NCI-H1105 (cell line): ENCODE results near the gene METTL26.
"Not testable (repeated sequence)": the region's sequence is repeated elsewhere in the genome, so short reads cannot be mapped to it uniquely, and the experiment has no call there.

Experiments
- DNase-seq: peaks from one replicate; lab custom pipeline; 2025; lab: John Stamatoyannopoulos, UW

METTL26 gene

DNA sequence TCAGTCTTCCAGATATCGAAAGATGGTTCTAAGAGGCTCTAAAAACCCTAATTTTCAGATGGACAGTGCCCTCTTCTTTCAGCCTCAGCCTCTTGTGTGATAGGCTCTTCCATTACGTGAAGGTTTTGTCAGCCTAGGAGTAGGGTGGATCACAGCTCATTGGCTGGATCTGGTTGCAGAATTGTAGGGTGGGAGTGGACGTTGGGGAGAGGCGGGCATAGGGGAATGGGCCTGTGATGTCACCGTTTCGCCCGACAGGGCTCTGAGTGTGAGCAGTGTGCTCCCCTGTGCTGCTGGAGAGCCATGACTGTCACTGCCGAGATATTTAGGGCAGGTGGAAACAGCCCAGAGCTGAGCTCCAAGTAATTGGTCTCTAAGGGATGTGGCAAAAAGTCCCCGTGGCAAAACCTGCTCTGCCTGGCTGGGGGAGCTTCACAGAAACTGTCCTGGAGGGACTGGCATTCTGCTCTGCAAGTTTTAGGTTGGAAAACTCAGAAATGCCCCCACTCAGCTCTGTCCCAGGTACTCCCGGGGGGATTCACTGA lies 11.5 kb downstream of the METTL26 start:
- DNase-seq = no peak

DNA sequence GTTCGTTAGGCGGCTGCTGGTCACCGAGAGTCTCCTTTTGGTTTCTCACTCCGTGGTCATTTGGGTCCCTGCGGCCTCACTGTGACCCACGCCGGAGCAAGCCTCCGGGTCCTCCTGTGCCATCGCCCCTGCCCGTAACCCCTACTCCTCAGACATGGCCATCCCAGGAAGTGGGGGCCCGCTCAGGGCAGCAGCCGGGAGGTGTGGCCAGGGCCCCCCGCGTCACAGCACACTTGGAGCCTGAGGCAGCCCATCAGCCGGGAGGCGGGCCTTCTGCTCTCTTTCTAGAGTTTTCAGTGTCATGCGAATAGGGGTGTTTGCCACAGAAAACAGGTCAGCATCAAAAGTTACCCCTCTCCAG lies 13.2 kb downstream of the METTL26 start:
- DNase-seq = no peak

DNA sequence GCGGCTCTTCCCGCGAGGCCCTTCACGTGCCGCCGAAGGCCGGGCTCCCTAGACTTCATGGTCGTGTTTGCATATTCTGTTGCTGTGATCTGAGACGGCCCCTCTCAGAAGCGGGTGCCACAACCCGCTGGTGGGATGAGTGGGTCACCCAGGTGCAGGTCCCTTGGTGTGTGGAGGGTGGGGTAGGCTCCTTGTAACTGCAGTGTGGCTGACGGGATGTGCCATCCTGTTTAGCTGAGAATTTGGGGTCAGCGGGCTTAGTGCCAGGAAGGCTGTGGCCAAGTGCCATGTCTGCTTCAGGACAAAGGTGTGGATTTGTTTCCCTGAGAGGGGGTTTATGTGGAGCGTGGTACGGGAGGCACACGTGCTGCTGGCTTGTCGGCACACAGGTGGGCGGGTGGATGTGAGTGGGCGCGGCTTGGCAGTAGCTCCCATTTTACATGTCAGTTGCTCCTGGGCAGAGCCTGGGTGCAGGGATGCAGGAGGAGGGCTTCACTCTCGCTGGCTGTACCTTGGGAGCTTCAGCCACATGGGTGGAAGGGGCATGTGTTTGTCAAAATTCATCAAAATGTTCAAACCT lies 14.5 kb downstream of the METTL26 start:
- peak; percentile 25 for DNase-seq

DNA sequence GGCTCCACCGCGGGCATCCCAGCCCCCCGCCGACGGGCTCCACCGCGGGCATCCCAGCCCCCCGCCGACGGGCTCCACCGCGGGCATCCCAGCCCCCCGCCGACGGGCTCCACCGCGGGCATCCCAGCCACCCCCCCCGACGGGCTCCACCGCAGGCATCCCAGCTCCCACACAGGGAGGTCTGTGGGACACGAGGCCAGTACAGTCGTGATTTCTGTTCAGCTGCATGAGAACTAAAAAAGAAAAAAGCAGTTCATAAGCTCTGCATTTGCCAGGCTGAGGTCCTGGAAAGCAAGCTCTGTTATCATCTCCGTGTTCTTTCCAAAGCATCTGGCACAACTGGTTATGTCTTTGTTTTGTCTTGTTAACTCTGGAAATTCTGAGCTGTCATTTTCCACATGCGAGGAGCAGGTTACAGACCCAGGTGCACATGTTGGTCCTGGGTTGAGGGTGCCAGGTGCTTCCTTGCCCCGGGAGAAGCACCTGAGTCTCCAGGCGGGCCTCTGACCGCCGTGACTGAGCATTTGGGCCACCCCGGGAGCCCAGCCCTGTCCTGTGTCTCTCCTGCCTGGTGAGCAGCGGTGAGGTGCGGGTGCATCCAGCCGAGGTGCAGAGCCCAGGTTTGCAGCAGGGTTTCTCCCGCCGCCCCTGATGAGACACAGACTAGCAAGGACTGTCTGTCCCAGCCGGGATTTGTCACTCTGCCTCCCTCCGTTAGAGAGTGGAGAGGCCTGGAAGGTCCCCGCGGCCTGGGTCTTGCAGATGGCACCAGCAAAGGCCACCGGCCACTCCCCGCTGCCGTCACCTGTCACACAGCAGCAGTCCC lies 15.2 kb downstream of the METTL26 start:
- no peak for DNase-seq

DNA sequence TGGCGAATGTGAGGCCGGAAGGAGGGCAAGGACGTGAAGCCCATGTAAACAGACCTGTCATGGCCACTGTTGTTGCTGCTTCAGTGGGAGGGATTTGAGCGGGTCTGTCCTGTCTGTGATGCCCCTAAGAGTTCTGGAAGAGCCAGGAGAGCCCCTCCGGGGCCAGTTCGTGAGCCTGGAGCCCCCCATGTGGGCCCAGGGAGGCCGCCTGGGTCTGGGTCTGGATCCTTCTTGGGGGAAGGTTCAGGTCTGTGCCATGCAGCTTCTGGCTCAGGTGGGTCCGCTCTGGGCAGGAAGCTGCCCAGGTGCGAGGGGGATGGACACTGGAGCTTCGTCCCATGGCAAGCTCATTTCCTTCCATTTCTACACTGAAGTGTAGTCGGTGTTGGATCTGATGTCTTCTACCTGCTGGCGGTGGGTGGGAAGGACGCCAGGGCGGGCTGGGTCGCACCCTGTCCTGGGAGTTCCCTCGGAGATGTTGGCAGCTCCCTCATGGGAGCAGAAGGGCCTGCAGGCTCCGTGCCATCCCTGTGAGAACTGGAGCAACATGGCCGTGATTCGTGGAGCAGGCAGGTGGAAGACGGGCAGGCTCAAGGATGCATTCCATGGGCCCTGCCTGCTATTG lies 16.5 kb downstream of the METTL26 start:
- DNase-seq = no peak

DNA sequence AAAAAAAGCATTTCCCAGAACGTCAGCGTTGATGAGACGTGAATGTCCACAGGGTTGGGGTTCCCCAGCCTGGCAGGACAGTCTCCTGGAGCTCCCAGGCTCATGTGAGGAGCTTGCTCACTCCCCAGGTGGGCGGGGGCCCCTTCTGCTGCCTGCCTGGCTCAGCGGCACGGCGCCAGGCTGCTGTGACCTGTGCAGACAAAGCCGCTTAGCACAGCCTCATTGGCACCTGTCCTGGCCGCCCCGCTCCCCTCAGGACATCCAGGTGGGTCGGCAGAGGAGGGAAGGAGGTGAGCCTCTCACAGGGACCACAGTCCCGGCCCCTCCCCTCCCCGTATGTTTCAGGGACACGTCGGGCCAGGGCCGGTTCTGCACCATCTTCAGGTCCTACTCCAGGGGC lies 18.2 kb downstream of the METTL26 start:
- no peak for DNase-seq

DNA sequence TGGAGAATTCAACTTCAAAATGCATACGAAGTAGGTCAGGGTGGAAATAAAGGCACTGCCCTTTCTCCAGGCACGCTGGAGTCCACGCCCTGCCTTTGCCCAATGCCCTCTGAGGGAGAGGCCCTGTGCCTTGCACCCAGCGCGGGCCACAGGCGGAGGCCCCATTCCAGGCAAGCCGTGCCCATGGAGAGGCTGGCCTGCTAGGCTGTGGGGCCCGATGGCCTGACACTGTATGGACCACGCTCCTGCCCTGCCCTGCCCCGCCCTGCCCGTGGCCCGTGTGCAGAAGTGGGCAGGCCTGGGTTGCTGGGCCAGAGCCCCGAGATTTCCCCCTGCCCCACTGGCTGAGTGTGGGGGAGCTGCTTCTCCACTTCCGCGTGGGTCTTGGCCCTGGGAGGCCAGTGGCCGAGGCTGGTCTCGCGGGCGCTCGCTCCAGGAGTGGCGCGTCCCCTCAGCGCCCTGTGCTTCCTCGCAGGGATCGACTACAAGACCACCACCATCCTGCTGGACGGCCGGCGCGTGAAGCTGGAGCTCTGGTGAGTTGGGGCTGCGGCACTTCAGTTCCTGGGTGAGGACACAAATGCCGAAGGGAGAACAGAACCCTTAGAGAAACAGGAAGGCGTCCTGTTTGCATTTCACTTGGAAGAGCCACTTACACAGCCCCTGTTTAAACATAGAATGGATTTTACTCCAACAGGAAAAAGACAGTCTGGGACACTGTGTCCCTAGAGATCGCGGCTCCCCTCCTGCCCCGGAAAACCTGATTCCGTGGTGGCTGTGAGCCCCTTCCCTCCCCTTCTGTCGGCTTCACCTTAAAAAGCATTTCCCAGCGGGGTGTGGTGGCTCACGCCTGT lies 19.1 kb downstream of the METTL26 start:
- DNase-seq = no peak

DNA sequence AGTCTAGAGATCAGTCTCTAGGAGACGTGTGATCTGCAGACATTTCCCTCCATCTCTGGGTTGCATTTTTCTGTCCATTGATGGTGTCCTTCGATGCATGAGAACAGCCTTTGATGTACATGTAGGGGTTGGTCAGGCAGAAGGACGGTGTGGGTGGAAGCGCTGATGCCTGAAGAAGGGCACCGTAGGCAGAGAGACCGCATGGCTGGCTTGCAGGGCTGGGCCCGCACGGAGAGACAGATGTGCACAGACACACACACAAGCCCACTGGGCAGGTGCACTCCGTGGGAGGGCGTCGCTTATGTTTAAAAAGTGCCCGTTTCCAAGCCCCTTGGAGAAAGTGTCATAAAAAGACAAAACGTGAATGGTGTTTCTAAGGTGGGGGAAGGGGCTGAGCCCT lies 21.0 kb downstream of the METTL26 start:
- no peak for DNase-seq

DNA sequence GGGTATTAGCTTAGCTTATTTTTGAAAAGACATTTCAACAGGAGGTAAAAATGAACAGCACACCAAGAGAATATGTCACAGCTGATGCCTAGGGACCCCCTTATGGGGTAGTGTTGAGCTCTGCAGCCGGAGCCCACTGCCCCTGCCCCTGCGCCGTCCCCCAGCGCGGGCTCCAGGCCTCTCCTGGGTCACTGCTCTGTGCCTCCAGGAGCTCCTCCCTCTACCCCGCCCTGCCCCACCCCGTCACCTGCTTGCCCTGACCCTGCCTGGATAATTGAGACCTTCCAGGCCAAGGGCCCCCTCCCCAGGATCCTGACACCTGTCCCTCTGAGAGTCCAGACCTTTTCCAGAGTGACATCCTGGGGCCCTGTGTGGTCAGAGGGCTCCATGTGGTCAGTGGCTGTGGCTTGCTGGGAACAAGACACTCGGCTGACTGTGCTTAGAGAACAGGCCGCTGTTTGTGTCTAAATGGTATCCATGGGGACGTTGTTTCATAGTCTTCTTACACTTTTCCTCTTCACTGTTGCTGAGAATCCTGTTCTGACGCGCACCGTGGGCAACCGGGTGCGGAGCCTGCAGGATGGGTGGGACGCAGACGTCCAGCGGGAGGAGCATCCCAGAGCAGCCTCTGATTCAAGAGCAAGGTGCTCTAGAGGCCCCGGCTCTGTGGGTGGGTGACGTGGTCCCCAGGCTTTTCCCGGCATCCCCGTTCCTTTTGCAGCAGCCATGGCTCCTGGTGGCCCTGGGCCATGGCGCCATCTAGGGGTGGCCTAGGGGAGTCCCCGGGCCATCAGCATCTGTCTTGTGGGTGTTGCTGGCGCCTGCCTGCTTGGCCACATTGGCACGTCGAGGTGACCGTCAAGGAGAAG lies 25.4 kb downstream of the METTL26 start:
- no peak for DNase-seq

DNA sequence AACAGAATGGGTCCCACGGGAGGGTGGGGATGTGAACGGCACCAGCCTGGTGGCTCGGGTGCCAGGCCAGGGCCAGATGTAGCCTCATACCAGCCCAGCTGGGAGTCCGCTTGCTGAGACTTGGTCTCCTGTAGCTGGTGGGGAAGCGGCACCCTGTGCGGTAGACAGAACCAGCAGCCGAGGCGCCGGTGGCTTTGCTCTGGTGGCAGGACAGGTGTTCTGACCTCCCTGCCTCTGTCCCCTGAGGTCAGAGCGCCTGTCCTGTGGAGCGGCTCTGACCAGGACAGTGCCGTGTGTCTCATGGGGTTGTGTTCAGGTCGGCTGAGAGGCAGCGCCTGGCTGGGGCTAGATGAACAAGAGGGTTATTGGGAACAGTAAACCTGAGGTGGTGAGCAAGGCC lies 26.1 kb downstream of the METTL26 start:
- no peak for DNase-seq

DNA sequence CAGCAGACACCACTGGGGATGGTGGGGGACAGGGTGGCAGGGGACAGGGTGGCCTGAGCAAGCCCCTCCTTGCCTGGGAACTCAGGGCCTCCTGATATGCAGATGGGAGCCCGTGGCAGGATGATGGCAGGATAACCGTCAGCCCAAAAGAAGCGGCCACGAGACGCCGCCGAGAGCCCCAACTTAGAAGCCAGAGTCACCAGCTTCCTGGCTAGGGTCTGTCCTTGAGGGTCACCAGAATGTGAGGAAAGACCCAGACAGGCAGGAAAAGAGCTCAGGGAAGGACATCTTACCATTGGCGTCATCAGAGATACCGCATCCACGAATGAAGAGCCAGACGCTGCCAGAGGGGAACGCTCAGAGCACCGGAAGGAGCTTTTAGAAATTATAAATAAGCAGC lies 26.8 kb downstream of the METTL26 start:
- no peak for DNase-seq

DNA sequence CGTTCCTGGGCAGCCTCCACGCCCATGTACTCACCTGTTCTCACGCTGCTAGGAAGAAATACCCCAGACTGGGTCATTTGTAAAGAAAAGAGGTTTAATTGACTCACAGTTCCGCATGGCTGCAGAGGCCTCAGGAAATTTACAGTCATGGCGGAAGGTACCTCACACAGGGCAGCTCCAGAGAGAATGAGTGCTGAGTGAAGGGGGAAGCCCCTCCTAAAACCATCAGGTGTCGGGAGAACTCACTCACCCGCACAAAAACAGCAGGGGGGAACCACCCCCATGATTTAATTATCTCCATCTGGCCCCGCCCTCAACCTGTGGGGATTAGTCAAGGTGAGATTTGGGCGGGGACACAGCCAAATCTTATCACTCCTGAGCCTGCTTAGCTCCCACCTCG lies 28.1 kb downstream of the METTL26 start:
- DNase-seq = no peak

DNA sequence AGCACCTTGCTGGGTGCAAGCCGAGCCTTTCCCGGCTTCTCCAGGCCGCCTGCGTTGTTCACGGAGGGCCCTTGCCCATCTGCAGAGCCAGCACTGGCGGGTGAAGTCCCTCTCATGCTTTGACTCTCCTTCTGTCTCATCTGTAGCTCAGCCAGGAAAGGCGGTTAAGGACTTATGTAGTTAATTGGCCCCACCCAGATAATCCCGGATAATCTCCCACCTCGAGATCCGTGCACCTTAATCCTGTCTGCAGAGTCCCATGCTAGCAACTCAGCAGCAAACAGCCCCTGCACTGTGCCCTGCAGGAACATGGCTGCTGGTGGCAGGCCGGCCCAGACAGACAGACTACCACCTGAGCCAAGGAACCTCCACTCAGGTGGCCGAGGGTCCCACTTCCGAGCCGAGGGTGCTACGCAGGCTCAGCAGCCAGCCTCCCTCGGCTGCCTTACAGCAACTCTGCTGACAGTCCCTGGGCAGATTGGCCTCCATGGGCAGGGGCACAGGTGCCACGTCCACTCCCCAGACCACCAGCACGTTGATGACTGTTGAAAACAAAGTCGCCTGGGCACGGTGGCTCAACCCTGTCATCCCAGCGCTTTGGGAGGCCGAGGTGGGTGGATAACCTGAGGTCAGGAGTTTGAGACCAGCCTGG lies 29.3 kb downstream of the METTL26 start:
- no peak for DNase-seq

DNA sequence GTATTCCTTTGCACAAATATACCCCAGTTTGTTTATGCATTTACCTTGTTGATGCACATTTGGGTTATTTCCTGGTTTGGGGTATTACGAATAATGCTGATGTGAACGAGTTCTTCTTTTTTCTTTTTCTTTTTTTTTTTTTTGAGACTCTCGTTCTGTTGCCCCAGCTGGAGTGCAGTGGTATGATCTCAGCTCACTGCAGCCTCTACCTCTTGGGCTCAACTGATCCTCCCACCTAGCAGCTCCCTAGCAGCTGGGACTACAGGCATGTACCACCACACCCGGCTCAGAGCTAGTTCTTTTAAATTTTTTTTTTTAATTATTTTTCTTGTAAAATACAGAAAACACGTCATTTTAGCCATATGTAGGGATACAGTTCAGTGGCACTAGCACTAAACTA lies 32.2 kb downstream of the METTL26 start:
- DNase-seq = no peak

DNA sequence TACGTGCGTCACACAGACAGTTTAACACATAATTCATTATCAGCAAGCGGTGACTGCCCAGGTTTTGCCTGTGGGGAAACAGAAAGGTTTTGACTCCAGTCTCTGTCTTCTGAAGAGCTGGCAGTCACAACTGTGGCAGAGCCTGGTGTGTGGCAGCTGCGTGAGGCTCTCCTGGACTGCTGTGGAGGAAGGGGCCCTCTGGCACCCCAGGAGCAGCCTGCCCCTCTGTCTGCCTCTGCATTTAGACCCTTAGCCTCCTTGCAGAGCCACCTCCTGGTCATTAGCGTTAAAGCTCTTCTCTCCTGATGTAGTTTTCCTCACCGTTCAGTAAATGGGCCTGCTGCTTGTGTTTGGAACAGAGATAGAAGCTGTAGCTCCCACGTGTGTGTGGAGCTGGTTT lies 35.3 kb downstream of the METTL26 start:
- no peak for DNase-seq

DNA sequence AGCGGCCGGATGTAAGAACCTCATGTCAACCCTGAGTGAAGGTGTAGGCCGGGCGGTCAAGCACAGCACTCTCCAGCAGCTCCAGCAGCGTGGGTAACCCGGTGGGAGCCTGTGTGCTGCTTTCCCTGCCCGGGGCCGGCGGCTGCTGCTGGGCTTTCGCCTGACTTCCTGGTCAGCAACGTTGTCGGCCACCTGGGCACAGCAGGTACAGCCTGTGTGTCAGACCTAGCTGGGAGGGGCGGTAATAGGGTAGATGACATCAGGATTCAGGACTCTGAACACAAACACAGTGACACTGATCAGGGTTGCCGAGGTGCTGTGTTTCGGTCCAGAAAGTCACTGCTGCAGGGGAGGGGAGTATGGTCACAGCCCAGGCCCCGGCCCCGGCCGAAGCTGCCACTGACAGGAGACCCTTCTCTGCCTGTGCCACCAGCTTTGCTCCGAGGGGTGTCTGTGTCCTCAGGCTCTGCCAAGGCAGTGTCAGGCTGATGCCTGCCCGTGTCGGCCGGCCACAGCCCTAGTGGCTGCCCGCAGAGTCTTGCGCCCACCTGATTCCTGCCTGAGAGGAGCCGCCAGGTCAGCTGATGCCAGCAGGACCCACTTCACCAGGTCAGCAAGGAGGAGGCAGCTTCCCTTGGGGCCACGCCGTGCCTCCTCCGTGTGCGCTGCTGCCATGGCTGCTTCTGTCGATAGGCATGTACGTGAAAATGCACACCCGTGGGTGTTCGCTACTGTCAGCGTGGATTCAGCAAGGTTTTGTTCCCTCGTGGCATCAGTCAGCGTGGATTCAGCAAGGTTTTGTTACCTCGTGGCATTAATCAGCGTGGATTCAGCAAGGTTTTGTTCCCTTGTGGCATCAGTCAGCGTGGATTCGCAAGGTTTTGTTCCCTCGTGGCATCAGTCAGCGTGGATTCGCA lies 37.0 kb downstream of the METTL26 start:
- DNase-seq = no peak

DNA sequence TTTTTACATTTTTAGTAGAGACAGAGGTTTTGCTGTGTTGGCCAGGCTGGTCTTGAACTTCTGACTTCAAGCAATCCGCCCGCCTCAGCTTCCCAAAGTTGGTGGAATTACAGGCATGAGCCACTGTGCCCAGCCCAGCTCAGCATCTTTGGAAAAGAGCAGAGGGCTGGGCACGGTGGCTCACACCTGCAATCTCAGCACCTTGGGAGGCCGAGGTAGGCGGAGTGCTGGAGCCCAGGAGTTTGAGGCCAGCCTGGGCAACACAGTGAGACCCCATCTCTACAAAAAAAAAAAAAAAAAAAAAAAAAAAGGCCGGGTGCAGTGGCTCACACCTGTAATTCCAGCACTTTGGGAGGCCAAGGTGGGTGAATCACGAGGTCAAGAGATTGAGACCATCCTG lies 38.5 kb downstream of the METTL26 start:
- not testable (repeated sequence) for DNase-seq

DNA sequence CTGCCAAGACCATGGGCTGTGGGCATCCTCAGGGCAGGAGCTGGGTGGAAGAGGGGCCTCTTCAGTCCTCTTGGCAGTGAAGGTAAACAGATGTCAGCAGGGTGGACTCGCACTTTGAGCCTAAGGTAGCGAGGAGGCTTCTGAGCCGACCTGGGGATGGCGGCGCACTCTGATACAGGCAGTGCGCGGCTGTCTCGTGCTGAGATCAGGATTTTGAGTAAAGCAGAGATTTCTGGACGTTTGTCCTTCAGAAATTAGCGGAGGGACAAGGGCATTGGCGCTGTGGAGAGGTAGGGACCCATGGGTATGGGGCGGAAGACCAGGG lies 39.4 kb downstream of the METTL26 start:
- DNase-seq = no peak

DNA sequence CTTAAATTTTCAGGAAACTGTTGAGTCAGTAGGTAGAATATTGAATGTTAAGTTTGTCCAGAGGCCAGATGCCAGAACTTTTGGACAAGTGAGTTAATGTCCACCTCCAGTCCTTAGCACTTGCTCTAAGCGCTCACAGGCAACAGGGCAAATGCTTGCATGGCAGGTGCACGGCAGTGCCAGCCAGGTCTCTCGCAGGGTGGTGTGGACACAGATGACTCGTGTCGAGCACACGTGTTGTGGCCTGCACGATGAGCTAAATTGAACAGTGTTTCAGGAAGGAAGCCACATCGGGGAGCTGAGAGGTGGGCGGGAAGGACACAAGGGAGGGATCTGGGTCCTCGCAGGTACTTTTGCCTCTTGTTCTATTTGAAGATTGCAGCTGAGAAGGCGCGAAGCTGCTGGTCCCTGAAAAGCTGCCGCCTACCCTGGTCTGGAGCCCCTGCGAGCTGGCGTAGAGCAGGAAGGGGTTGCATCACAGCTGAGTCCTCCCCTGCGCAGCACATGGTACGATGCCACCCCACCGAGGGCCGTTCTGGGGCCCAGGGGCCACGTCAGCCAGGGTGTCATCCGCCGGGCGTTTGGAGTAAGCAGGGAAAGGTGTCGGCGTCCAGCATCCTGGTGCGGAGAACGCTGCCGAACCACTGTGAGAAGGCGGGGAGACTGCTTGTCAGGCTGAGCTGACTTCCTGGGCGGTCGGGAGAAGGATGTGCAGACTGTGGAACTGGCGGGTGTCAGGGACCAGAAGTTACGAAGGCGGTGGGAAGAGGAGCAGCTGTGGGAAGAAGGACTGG lies 40.0 kb downstream of the METTL26 start:
- DNase-seq = no peak
